Omental fat pad (tissue), 4 donors: ENCODE results near the gene USF2. TPM values are rescaled to one million over a fixed set of nuclear protein-coding genes. Genes with fewer than 3 reads are reported as not detected.
"Not testable (repeated sequence)": the region's sequence is repeated elsewhere in the genome, so short reads cannot be mapped to it uniquely, and the experiment has no call there.

Experiments
- ATAC-seq: fragments of 150-250 bp; one replicate; pipeline ENCODE4 v1.9.1; 2016; ENCODE audit warnings: mild to moderate bottlenecking, moderate library complexity; ENCODE audit not compliant: low FRiP score
- DNase-seq: peaks from one replicate; pipeline ENCODE4 v3.0.0-alpha.2; 2019; ENCODE audit warnings: low spot score
- CTCF ChIP-seq, 3 donors: fragments of 450-650 bp; IDR thresholded peaks; one replicate each; pipeline ENCODE4 v1.5.1; 2016 to 2017; ENCODE audit warnings: antibody characterized with exemption in 3 of 3, mild to moderate bottlenecking in 3 of 3, moderate library complexity in 2 of 3
- total RNA-seq, 4 donors: library from RNA; depleted of rRNA; stranded (reverse); fragments of >200 nt; gene quantifications; one replicate each; pipeline ENCODE4 v1.1.0, GENCODE V29; 2016

Gene USF2
- total RNA-seq, 4 donors from 2014 or later, result 67.0 to 106 (median 92.0) TPM

GRCh38 chr19:35281303-35281702 is 12.5 kb downstream of the USF2 start:
- ATAC-seq (no peak), DNase-seq (no peak)
- TF ChIP-seq CTCF (IDR thresholded peaks at IDR 0.05), result no peak

GRCh38 chr19:35284153-35285094 is 15.7 kb downstream of the USF2 start:
- ATAC-seq (no peak), DNase-seq (no peak)
- no peak for TF ChIP-seq CTCF (IDR thresholded peaks at IDR 0.05)

- TF ChIP-seq CTCF (IDR thresholded peaks at IDR 0.05), result no peak
- ATAC-seq (no peak), DNase-seq (no peak)
Measured at GRCh38 chr19:35285095-35285449, 16.3 kb downstream of the USF2 start.

- not testable (repeated sequence) for ATAC-seq, DNase-seq
Measured at GRCh38 chr19:35285465-35285864, 16.7 kb downstream of the USF2 start.

- ATAC-seq, DNase-seq: not testable (repeated sequence)
Measured at GRCh38 chr19:35286101-35286500, 17.3 kb downstream of the USF2 start.

- no peak for DNase-seq
- TF ChIP-seq CTCF (IDR thresholded peaks at IDR 0.05), result no peak
- ATAC-seq, result no peak
Measured at GRCh38 chr19:35287713-35288112, 19.0 kb downstream of the USF2 start.

- no peak for TF ChIP-seq CTCF (IDR thresholded peaks at IDR 0.05)
- DNase-seq (no peak), ATAC-seq (no peak)
Measured at GRCh38 chr19:35288331-35288730, 19.6 kb downstream of the USF2 start.

- DNase-seq, result no peak
- TF ChIP-seq CTCF (IDR thresholded peaks at IDR 0.05), result no peak
- ATAC-seq, result no peak
Measured at GRCh38 chr19:35288906-35289305, 20.1 kb downstream of the USF2 start.
